ENCODE data around the gene STARD9.
"Not testable (repeated sequence)": the region's sequence is repeated elsewhere in the genome, so short reads cannot be mapped to it uniquely, and the experiment has no call there.

The STARD9 gene

DNA sequence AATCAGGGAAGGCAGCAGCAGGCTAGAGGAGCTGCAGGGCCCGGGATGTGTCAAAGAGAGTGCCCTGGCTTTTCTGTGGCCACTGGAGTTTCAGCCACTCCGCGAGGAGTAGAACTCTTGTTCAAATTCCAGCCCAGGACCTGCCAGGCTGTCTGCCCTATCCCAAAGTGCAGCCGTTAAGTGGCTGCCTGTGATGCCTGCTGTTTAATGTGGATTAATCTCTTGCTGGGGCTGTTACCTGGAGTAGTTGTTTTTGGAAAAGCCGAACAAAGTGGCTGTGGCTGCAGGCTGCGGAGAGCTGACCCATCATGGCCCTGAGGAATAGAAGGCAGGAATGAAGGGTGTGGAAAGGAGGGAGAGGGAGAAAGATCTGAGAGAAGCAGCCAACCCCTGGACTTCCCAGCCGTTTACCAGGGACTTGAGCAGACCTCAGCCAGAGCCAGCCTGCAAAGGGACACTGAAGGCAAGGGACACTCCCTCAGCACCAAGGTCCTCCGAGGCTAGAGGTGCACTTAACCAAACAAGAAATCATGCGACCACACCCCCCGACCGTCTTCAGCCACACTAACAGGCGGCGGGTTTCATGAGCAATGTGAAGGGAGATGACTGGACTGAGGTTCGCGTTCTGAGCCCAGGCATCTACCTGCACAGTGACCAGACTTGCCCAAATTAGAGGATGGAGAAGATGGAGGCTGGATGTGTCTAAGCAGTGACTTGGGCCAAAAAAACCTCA is 156.9 kb downstream of the STARD9 start:
- no peak for DNase-seq

DNA sequence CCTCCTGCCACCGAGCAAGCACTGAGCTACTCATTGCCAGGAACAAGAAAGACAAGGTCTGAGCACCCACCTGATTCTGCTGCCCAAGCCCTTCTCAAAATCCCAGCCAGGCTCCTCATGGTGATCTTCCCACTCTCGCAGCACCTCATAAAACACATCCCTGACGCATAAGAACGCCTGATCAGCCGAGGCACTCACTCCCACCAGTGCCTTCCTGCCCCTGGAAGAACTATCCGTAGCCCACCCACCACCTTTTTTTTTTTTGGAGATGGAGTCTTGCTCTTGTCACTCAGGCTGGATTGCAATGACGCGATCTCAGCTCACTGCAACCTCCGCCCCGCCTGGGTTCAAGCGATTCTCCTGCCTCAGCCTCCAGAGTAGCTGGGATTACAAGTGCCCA is 157.6 kb downstream of the STARD9 start:
- DNase-seq, result no peak

DNA sequence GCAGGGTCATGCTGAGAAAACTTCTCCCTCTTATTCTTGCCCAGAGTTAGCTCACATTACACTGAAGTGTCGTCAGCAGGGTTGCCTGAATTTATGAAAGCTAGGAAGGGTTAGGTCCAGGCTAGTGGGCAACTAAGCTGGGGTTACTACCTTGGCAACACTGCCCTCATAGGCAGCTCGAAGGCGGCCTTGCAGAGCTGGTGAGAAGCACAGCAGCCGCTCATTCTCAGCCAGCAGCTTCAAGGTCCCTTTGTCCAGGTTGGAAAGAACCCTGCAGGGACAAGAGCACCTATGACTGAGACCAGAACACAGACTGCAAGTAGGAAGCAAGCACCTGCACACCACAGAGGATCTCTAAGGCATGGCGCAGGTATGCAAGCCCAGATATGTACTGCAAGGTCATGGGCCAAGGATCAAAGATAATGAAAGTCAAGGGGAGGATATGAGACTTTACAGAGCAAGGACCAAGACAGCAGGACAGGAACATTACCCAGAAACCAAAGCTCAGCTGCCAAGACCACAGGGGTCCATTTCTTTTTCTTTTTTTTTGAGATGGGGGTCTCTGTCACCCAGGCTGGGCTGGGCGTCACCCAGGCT is 158.8 kb downstream of the STARD9 start:
- no peak for DNase-seq

DNA sequence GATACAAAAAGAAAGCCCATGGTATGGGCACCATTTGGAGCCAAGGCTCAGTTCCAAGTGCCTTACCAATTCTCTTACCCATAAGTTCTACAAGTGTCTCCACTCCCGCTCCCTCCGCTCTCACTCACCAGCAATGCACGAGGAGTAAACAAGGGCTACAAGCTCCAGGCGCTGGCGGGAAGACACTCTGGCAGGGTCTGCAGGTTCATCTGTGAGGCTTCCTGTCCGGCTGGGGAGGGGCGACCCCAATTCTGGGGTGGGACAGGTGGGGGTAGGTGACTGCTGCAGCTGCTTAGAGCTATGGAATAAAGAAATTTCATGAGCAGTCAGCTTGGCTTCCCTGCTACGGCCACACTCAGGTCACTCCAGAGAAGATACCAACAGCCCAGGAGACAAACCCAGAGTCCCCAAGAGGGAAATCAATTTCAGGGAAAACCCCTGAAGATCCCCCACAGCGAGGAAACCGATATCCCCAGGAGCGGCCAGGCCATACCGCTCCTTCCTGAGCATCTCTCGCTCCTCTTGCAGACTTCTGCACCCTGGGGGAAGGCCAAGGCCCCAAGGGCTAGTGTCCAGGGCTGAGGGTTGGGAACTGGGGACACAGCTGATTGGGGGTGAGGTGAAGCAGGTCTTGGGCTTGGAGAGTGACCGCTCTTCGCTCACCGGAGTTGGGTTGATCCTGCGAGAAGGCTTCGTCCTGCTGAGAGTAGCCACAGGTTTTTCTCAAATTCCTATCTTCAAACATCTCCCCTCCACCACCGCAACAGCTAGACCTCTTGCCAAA is 160.2 kb downstream of the STARD9 start:
- DNase-seq, result no peak

DNA sequence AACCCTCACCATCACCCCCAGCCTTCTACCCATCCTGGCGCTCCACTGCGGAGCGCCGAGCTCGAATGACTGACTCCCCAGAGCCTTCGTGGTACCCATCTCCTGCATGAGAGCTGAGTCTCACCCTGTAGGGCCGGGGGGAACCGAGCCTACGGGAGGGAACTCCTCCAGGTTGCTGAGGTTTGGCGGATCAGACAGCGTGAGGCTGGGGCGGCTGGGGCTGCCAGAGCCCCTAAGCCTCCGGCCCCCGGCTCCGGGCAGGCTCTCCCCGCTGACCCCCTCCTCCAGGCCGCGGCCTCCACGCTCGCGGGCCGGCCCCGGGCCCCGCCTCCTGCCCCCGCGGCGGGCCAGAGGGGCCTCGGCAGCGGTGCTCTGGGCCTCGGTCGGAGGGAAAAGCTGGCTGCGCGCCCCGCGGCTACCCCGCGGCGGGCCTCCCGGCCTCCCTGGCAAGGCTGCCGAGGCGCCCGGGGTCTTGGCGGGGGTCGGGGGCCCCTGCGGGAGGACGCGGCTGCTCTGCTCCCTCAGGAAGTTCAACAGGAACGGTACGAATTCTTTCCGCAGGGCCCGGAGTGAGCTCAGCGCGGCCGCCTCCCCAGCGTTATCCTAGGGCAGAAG is 160.9 kb downstream of the STARD9 start:
- DNase-seq, result no peak

DNA sequence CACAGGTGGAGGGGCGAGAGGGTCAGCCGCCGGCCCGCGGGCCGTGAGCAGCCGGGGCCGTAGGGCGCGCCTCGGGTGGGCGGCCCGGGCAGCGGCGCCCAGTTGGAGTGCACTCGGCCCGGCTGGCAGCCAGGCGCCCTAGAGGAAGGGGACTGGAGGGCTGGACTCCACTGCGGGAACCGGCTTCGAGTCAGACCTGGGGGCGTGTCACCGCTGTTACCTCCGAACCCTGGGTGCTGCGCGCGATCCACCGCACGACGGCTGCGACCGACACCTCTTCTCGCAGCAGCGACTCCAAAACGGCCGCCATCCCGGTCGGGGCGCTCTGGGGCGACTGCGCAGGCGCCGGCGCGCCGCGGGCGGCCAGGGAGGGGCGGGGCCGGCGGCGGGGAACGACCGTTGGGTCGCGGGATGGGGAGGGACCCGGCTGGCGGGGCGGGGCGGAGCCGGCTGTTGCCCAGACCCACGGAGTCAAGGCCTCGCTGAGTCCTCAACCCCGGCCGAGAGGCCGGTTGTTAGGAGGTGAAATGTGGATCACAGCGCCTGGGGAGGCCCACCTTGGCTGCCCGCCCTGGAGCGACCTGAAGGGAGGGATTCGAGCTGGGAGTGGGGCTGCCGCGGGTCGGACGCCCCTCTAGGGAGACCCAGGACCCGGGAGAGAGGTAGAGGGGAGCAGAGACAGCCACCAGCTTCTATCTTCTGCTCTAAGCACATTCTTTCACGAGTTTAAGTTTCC is 161.6 kb downstream of the STARD9 start, which contains the start of gene CDAN1:
Gene CDAN1 (minus strand): TSS at position 336 of the 736 bp plus-strand sequence. CDS start 26 bp downstream, at position 310.
- peak; percentile 18 for DNase-seq

DNA sequence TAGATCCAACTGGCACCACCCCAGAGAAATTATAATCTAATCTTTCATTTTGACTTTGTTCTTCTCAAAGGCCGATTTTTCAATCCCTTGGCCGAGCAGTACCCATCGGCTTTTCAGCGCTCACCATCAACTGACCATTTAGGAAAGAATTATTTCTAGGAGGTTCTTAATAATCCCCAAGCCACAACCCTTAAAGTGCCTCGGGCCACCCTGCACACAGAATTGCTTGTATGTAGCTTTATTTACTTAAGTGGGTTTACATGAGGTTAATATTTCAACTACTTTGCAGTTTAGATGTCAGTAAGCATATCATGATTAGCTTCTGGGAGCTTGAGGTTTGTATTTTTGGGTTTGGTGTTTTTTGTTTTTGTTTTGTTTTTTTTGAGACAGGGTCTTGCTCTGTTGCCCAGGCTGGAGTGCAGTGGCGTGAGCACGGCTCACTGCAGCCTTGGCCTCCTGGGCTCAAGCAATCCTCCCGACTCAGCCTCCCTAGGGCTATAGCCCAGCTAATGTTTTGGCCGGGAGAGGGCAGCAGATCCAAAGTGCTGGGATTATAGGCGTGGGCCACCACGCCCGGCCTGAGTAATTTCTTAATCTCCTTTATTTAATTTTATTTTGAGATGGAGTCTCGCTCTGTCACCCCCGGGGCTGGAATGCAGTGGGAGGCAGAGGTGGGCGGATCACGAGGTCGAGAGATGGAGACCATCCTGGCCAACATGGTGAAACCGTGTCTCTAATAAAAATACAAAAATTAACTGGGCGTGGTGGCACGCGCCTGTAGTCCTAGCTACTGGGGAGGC is 162.3 kb downstream of the STARD9 start:
- no peak for DNase-seq

DNA sequence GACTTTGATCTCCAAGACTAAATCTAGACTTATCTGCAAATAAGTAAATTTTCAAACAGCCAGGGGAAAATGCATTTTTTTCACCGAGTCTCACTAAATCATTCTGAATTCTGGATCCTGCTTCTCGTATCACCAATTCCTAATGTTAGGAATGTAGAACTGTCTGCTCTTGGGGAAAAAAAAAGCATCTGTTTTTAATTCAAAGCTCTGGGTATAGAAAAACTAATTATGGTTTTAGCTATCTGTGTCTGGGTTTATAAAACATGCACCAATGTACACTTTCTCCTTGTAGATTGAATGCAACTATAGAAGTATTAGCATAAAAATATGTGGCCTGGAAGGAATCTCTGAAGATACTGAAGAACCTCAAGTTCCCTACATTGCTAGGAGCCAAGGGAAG is 166.3 kb downstream of the STARD9 start:
- no peak for DNase-seq

DNA sequence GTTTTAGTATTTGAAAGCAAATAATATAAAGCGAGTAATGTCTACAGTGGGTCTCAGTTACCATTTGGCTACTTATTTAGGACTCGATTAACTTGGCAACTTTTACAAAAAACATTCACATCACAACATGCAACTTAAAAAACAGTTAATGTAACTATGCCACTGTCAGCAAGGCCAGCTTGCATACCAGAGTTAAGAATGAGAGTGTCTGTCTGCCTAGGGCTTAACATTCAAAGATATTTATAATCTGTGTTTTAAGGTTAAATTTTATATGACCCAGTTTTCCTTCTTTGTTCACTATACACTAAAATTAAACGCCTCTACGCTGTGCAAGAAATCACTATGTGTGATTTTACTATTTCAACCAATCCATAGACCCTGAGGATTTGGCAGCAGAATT is 166.7 kb downstream of the STARD9 start:
- DNase-seq, result no peak

DNA sequence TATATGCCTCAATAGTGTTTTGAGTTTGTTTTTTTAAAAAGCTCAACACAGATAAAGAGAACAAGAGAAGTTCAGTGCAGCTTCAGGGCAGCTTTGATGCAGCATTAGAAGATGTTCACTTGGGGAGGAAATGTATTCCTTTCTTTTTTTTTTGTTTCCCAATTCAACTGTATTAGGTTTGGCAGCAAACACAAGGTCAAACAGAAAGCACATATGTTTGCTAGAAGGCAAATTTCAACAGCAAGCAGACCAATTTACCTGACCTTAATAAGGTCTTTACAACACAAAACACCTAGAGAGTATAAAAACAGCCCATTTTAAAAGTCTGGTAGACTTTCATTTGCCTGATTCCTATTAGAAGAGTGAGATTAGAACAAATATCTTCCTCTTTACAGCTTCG is 168.8 kb downstream of the STARD9 start:
- DNase-seq, result no peak

DNA sequence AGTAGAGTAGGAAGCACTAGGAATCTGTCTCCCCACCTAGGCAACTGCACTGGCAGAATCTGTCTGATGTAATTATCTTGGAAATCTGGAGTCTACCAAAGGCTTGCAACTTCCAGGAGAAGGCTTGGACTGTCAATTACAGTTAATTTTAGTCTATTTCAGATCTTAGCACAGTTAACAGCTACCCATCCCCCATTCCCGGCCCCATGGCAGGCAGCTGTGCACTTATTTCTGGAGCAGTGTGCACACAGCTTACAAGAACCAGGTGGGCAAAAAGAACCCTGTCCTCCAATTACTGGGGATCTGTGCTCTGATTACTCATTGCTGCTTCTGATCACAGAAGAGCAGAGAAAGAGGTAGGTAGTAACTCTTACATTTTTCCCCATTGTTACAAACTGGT is 173.9 kb downstream of the STARD9 start:
- DNase-seq, result no peak

DNA sequence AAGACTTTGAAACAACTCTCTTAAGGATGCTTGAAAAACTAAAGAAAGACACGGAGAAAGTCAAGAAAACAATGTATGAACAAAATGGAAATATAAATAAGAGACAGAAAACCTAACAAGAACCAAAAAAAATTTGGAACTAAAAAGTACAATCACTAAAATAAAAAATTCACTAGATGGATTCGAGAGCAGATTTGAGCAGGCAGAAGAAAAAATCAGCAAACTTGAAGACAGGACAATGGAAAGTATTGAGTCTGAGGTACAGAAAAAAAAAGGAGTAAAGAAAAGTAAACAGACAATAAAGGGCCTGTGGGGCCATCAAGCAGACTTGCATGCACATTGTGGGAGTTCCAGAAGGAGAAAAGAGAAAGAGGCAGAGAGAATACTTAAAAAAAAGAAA is 174.9 kb downstream of the STARD9 start:
- no peak for DNase-seq

DNA sequence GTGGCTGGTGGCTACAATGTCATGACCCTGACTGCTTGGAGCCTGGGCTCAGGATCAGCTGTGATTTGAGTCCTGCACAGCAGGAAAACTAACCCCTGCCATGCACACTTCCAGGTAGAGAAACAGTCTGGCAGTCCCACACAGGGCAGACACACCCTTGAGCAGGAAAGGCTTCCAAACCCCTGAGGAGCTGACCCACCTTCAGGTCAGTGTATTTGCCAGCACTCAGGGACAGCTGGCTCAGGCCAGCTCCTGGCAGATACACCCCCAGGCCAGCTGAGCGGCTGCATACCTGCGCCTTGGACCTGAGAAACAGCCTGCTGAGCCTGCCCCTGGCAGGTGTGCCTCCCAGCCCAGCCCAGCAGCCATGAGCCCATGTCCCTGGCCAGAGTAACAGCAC is 183.7 kb downstream of the STARD9 start:
- DNase-seq, result no peak

DNA sequence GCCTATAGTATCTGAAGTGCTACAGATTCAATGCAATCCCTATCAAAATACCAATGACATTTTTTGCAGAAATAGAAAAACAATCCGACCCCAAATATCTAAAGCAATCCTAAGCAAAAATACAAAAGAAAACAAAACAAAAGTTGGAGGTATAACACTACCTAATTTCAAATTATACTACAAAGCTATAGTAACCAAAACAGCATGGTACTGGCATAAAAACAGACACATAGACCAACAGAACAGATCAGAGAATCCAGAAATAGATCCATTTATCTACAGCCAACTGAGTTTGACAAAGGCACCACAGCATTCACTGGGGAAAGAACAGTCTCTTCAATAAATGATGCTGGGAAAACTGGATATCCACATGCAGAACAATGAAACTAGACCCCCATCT is 185.4 kb downstream of the STARD9 start:
- no peak for DNase-seq

DNA sequence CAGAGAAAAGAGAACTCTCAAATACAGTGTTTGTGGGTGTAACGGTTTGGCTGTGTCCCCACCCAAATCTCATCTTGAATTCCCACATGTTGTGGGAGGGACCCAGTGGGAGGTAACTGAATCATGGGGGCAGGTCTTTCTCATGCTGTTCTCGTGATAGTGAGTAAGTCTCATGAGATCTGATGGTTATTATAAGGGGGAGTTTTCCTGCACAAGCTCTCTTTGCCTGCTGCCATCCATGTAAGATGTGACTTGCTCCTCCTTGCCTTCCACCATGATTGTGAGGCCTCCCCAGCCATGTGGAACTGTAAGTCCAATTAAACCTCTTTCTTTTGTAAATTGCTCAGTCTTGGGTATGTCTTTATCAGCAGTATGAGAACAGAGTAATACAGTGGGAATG is 186.4 kb downstream of the STARD9 start:
- DNase-seq, result not testable (repeated sequence)

DNA sequence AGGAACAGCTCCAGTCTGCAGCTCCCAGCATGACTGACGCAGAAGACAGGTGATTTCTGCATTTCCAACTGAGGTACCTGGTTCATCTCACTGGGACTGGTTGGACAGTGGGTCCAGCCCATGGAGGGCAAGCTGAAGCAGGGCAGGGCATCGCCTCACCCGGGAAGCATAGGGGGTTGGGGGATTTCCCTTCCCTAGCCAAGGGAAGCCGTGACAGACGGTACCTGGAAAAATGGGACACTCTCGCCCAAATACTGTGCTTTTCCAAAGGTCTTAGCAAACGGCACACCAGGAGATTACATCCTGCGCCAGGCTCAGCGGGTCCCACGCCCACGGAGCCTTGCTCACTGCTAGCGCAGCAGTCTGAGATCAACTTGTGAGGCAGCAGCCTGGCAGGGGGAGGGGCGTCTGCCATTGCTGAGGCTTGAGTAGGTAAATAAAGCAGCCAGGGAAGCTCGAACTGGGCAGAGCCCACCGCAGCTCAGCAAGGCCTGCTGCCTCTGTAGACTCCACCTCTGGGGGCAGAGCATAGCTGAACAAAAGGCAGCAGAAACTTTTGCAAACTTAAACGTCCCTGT is 188.8 kb downstream of the STARD9 start:
- not testable (repeated sequence) for DNase-seq

DNA sequence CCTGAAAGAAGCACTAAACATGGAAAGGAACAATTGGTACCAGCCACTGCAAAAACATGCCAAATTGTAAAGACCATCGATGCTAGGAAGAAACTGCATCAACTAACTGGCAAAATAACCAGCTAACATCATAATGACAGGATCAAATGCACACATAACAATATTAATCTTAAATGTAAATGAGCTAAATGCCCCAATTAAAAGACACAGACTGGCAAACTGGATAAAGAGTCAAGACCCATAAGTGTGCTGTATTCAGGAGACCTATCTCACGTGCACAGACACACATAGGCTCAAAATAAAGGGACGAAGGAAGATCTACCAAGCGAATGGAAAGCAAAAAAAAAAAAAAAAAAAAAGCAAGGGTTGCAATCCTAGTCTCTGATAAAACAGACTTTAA is 190.7 kb downstream of the STARD9 start:
- DNase-seq, result not testable (repeated sequence)
